DMS53 treated with DMSO at 0.1 percent for 48 hours (cell line): ENCODE data around the gene HOXD13.

Source experiments
- DNase-seq: peaks from one replicate; lab custom pipeline; 2025; ENCODE audit not compliant: unreplicated experiment; lab: John Stamatoyannopoulos, UW

The HOXD13 gene

GRCh38 chr2:176130957-176131847 is 38.7 kb downstream of the HOXD13 start:
- no peak for DNase-seq

- DNase-seq: no peak
These were observed 39.3 kb downstream of the HOXD13 start for GRCh38 chr2:176131848-176132158.

- DNase-seq: no peak
These were observed 40.0 kb downstream of the HOXD13 start for GRCh38 chr2:176132205-176133171.

- DNase-seq: no peak
These were observed 40.9 kb downstream of the HOXD13 start for GRCh38 chr2:176133389-176133788.

- DNase-seq: no peak
These were observed 41.5 kb downstream of the HOXD13 start for GRCh38 chr2:176134035-176134434.

GRCh38 chr2:176135035-176135440 is 42.5 kb downstream of the HOXD13 start:
- peak; percentile 47 for DNase-seq

GRCh38 chr2:176136374-176137251 is 44.1 kb downstream of the HOXD13 start:
- DNase-seq: no peak

- no peak for DNase-seq
These were observed 44.7 kb downstream of the HOXD13 start for GRCh38 chr2:176137252-176137580.

GRCh38 chr2:176137906-176138305 is 45.4 kb downstream of the HOXD13 start:
- DNase-seq: no peak

GRCh38 chr2:176138526-176138922 is 46.0 kb downstream of the HOXD13 start:
- DNase-seq: no peak

- no peak for DNase-seq
These were observed 46.6 kb downstream of the HOXD13 start for GRCh38 chr2:176138923-176139660.

- DNase-seq: peak; percentile 23
These were observed 47.4 kb downstream of the HOXD13 start for GRCh38 chr2:176139661-176140512.

GRCh38 chr2:176140513-176141317 is 48.2 kb downstream of the HOXD13 start:
- DNase-seq: peak; percentile 74

- no peak for DNase-seq
These were observed 49.8 kb downstream of the HOXD13 start for GRCh38 chr2:176142281-176142680.
